GM19455 (cell line): ENCODE measurements around the gene FTSJ3.
"Not testable (repeated sequence)": the region's sequence is repeated elsewhere in the genome, so short reads cannot be mapped to it uniquely, and the experiment has no call there.

Source experiments
- ATAC-seq: cut with Tn5 transposase; IDR thresholded peaks from one replicate; pipeline ENCODE4 v1.9.1; 2021; ENCODE audit not compliant: unreplicated experiment

FTSJ3 gene

DNA sequence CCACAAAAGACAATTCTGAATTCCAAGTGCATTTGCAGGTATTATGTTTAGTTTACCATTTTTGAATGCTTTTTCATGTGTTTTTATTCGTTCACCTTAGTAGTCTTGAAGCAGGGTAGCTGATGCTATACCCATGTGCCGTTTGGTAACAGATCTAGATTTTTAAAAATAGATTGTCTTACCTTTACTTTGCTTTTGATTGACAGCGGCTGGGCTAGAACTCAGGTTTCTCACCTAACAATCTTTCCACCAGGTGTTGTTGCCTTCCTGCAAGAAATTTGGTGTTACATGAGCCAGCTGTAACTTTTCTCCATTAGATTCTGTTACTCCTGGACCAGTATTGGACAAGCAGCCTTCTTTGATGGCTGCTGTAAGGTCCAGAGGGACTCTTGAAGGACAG, 1.5 kb upstream of the FTSJ3 start:
- no peak for ATAC-seq

DNA sequence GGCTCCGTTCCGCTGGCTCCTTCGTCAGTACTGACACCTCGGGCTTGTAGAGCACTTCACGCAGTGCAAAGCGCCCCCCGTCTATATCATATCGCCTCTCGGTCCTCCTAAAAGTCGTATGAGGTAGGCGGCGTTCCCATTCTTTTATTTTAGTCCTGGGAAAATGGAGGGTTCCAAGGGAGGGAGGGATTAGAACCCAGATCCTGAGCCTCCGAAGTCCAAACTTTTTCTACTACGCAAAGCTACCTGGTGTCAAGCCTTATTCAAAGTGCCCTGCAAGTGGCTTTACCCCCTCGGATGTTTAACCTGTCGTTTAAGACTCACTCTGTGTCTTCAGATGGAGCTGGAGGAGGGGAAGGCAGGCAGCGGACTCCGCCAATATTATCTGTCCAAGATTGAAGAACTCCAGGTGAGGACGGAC, 348 bp upstream of the FTSJ3 start:
- ATAC-seq, result no peak

GRCh38 chr17:63826468-63827001, 928 bp downstream of the FTSJ3 start:
- no peak for ATAC-seq

- no peak for ATAC-seq
Measured at GRCh38 chr17:63824362-63824761, 3.1 kb downstream of the FTSJ3 start.

DNA sequence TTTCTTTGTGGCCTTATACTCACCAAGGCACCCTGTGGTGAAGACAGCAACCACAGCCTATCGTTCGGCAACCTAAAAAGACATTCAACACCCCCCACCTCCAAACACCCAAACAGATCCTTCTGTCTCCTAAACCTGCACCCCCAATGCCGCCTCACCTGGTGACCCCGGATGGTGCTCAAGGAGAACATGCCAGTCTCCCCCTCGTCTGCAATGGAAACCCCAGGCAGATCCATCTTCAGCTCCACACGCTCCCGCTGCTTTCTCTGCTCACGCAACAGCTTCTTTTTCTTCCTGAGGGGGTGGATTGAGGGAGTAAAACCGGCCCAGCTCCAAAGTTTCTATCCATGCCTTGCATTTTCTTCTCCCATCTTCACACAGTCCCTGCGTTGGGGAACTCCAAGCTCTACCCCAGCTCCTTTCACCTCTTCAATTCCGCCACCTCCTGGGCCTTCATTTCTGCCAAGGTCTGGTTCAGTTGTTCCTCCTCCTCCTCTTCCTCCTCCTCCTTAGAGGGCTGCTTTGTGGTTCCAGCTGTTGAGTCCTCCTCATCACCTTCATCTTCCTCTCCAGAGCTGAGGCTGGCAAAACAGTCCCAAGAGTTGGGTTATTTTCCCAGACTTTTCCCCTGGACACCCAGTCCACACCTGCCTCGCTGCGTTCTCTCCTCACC, 3.7 kb downstream of the FTSJ3 start:
- no peak for ATAC-seq

DNA sequence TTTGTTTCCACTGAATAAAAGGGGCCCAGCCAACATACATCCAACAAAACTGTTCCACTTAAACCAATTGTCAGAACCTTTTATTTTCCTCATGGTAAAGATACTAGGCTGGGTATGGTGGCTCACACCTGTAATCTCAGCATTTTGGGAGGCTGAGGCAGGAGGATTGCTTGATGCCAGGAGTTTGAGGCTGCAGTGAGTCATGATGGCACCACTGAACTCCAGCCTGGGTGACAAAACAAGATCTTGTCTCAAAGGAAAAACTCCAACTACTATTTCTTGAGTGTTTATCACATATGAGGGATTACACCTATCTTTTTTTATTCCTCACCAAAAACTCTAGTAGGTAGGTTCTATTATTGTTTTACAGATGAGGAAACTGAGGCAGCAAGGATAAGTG, 4.9 kb downstream of the FTSJ3 start:
- no peak for ATAC-seq

DNA sequence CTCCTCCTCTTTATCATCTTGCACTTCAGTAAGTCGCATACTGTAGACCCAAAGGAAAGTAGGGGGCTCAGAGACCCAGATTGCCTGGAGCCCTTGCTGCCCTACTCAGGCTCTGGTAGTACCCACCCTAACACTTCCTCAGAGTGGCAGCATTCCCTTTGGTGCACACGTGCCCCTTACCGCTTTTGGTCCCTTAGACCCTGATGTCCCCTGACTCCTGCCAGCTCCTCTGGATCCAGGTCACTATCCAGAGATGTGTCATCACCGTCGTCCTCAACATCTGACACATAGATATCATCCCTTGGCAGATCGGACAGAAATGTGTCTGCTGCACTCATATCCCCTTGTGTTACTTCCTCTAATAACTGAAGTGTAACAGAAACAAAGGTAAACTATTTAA, 5.7 kb downstream of the FTSJ3 start:
- ATAC-seq, result no peak

- no peak for ATAC-seq
Measured at GRCh38 chr17:63820963-63821561, 6.4 kb downstream of the FTSJ3 start.

- ATAC-seq, result no peak
Measured at GRCh38 chr17:63819585-63820537, 7.6 kb downstream of the FTSJ3 start.

DNA sequence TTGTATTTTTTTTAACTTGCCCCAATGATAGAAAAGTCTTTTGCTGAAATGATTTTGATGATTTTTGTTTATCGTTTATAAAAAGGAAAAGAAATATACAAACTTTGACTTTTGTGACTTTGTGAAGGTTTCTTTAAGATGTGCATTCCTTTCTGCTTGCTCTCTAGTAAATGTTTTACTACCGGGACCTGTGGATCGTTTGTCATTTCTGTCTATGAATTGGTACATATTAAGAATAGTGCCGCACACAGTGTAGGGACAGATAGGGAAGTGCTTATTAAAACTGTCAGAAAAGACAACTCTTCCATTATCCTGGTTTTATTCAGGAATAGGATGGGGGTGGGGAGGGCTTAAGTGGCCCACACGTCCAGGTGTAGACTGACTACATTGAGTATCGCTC, 8.3 kb downstream of the FTSJ3 start:
- ATAC-seq, result no peak

- no peak for ATAC-seq
Measured at GRCh38 chr17:63817736-63818385, 9.6 kb downstream of the FTSJ3 start.

- no peak for ATAC-seq
Measured at GRCh38 chr17:63816669-63817068, 10.8 kb downstream of the FTSJ3 start.

GRCh38 chr17:63816123-63816522, 11.3 kb downstream of the FTSJ3 start:
- ATAC-seq, result no peak

- ATAC-seq, result no peak
Measured at GRCh38 chr17:63809970-63810369, 17.5 kb downstream of the FTSJ3 start.

GRCh38 chr17:63805591-63805990, 21.9 kb downstream of the FTSJ3 start:
- ATAC-seq, result no peak

GRCh38 chr17:63804328-63804727, 23.1 kb downstream of the FTSJ3 start:
- no peak for ATAC-seq

GRCh38 chr17:63800783-63801182, 26.7 kb downstream of the FTSJ3 start:
- ATAC-seq, result no peak

DNA sequence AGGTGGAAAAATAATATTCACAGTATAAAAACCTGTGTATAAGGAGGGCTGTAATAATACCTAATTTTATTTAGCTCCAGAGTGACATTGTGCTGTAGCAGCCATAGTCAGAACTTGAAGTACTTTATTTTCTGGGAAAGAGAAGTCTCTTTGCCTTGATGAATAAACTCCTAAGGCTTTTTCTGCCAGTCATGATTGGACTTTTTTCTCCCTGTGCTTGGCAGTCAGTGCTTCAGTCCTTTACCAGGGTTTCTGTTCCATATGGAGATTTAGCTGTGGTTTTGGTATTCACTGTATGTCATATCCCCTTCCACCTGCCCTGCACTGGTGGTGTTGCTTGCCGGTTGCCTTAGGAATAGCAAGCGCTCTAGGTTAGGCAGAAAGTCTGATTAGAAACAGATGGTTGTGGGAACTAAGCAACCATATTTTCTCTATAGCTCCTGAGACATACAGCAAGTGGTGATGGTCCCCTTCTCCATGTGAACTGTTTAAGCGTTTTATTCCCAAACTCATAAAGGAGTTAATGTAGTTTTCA, 28.8 kb downstream of the FTSJ3 start:
- ATAC-seq, result no peak

GRCh38 chr17:63796375-63796774, 31.1 kb downstream of the FTSJ3 start:
- not testable (repeated sequence) for ATAC-seq

- ATAC-seq, result no peak
Measured at GRCh38 chr17:63792055-63792729, 35.3 kb downstream of the FTSJ3 start.
